ENCODE measurements around the gene PDE6H. TPM values are rescaled to one million over a fixed set of nuclear protein-coding genes. Genes with fewer than 3 reads are reported as not detected.

Gene PDE6H
- total and polyA plus RNA-seq, 7 experiments from 2014 or later = 2.7 TPM; not detected in 6

- Mint-ChIP-seq H3K9me3 (peaks cover 0 to 3% (median 0%) of the 10 kb centered on the region in 11 donors), H3K4me1 (peaks cover 34 to 81% (median 69%) of the 10 kb centered on the region in 7 donors), H3K27ac (peak overlapping the region; percentile 56 to 94 (median 84)), H3K36me3 (peaks cover 33 to 75% (median 67%) of the 10 kb centered on the region in 5 donors), H3K27me3 (no peaks in the 10 kb centered on the region), H3K4me3 (peak overlapping the region in 5 of 10 donors; percentile 3 to 59 (median 25))
- intact Hi-C loops (cut with micrococcal nuclease) = loop anchor here (1.0 to 2.0 kb wide), 5 partner anchors 17 to 92 kb away; partner anchors contain the start of gene ARHGDIB (in 1 of the 2)
- ATAC-seq (peak; percentile 57), DNase-seq (no peak)
- no peaks in the 10 kb centered on the region for H3K9me3 ChIP-seq (ENCODE audit: control insufficient read depth in 2 of 3, low read length in 3 of 3)
- H3K4me3 ChIP-seq (ENCODE audit: low read length) = no peak overlapping the region
- ChIA-PET POLR2A (interaction anchor here (0.8 to 8.0 kb wide), 13 partner anchors 9 to 167 kb away, joined by 3 to 60 read pairs (median 6); partner anchors contain the start of gene ARHGDIB), CTCF (interaction anchor here (0.8 to 5.0 kb wide), 10 partner anchors 10 to 248 kb away, joined by 3 to 30 read pairs (median 4); no protein-coding TSS in a partner anchor)
- H3K4me1 ChIP-seq (ENCODE audit: control insufficient read depth in 2 of 2, insufficient read depth in 2 of 2, low read length in 2 of 2) = peaks cover 0 to 22% of the 10 kb centered on the region in 2 donors
- peaks cover 19 to 49% (median 20%) of the 10 kb centered on the region in 3 experiments for H3K36me3 ChIP-seq (ENCODE audit: control insufficient read depth in 2 of 3, insufficient read depth in 3 of 3, low read length in 3 of 3)
- H3K27ac ChIP-seq (ENCODE audit: low read depth, low read length) = peak overlapping the region; percentile 36
- no peaks in the 10 kb centered on the region for H3K27me3 ChIP-seq (ENCODE audit: control insufficient read depth in 2 of 2, insufficient read depth in 2 of 2, low read length in 2 of 2)
Observed at GRCh38 chr12:14937689-14938088, 35.2 kb upstream of the PDE6H start.

- peak within 1 kb of the TSS; percentile 56 to 94 (median 84) for H3K27ac Mint-ChIP-seq
- H3K27me3 ChIP-seq (ENCODE audit: control insufficient read depth in 2 of 2, insufficient read depth in 2 of 2, low read length in 2 of 2) = no peaks in the 10 kb centered on the region
- no peaks in the 10 kb centered on the region for H3K9me3 ChIP-seq (ENCODE audit: control insufficient read depth in 2 of 3, low read length in 3 of 3)
- peak within 1 kb of the TSS; percentile 48 for H3K27ac ChIP-seq (ENCODE audit: low read depth, low read length)
- ATAC-seq (no peak), DNase-seq (no peak)
- intact Hi-C loops (cut with micrococcal nuclease) = loop anchor here in 1 of 2 donors (2.0 kb wide), 1 partner anchor 18 kb away; no protein-coding TSS in a partner anchor
- H3K4me1 ChIP-seq (ENCODE audit: control insufficient read depth in 2 of 2, insufficient read depth in 2 of 2, low read length in 2 of 2) = peaks cover 0 to 22% of the 10 kb centered on the region in 2 donors
- peak within 1 kb of the TSS in 9 of 10 donors; percentile 6 to 59 (median 48) for H3K4me3 Mint-ChIP-seq
- ChIA-PET CTCF (interaction anchor here (0.8 to 5.0 kb wide), 9 partner anchors 9 to 249 kb away, joined by 3 to 30 read pairs (median 5); no protein-coding TSS in a partner anchor), POLR2A (interaction anchor here (0.8 to 8.0 kb wide), 13 partner anchors 10 to 167 kb away, joined by 3 to 60 read pairs (median 6); partner anchors contain the start of gene ARHGDIB)
- H3K27me3 Mint-ChIP-seq = no peaks in the 10 kb centered on the region
- peaks cover 19 to 47% (median 26%) of the 10 kb centered on the region in 3 experiments for H3K36me3 ChIP-seq (ENCODE audit: control insufficient read depth in 2 of 3, insufficient read depth in 3 of 3, low read length in 3 of 3)
- peaks cover 32 to 78% (median 66%) of the 10 kb centered on the region in 7 donors for H3K4me1 Mint-ChIP-seq
- H3K36me3 Mint-ChIP-seq = peaks cover 28 to 71% (median 64%) of the 10 kb centered on the region in 5 donors
- peaks cover 0 to 3% (median 0%) of the 10 kb centered on the region in 11 donors for H3K9me3 Mint-ChIP-seq
- H3K4me3 ChIP-seq (ENCODE audit: low read length) = no peak within 1 kb of the TSS
Observed at GRCh38 chr12:14938301-14938700, 34.5 kb upstream of the PDE6H start, which contains the start of gene ERP27. Gene ERP27 (minus strand): TSS chr12:14938537. CDS start chr12:14938508, 29 bp downstream.

- H3K4me1 Mint-ChIP-seq = peaks cover 34 to 87% (median 74%) of the 10 kb centered on the region in 7 donors
- CTCF ChIA-PET = interaction anchor here (1.5 kb wide), 1 partner anchor 21 kb away, joined by 3 read pairs; no protein-coding TSS in a partner anchor
- H3K4me1 ChIP-seq (ENCODE audit: control insufficient read depth in 2 of 2, insufficient read depth in 2 of 2, low read length in 2 of 2) = peaks cover 8 to 35% of the 10 kb centered on the region in 2 donors
- DNase-seq (no peak), ATAC-seq (peak; percentile 42)
- intact Hi-C loops (cut with micrococcal nuclease) = loop anchor here in 1 of 2 donors (2.0 kb wide), 1 partner anchor 21 kb away; no protein-coding TSS in a partner anchor
- H3K4me3 ChIP-seq (ENCODE audit: low read length) = no peak overlapping the region
- H3K27ac ChIP-seq (ENCODE audit: low read depth, low read length) = peak overlapping the region; percentile 26
- H3K27me3 Mint-ChIP-seq = no peaks in the 10 kb centered on the region
- H3K9me3 Mint-ChIP-seq = peaks cover 0 to 3% (median 0%) of the 10 kb centered on the region in 11 donors
- H3K36me3 Mint-ChIP-seq = peaks cover 34 to 72% (median 65%) of the 10 kb centered on the region in 5 donors
- H3K27me3 ChIP-seq (ENCODE audit: control insufficient read depth in 2 of 2, insufficient read depth in 2 of 2, low read length in 2 of 2) = no peaks in the 10 kb centered on the region
- no peak overlapping the region for H3K4me3 Mint-ChIP-seq
- peak overlapping the region in 6 of 9 donors; percentile 32 to 93 (median 76) for H3K27ac Mint-ChIP-seq
- H3K36me3 ChIP-seq (ENCODE audit: control insufficient read depth in 2 of 3, insufficient read depth in 3 of 3, low read length in 3 of 3) = peaks cover 31 to 53% (median 44%) of the 10 kb centered on the region in 3 experiments
- H3K9me3 ChIP-seq (ENCODE audit: control insufficient read depth in 2 of 3, low read length in 3 of 3) = no peaks in the 10 kb centered on the region
- POLR2A ChIA-PET = interaction anchor here (0.6 to 8.0 kb wide), 11 partner anchors 10 to 166 kb away, joined by 3 to 60 read pairs (median 4); partner anchors contain the start of genes ARHGDIB and WBP11
Observed at GRCh38 chr12:14941369-14941768, 31.5 kb upstream of the PDE6H start.

- Histone ChIP-seq H3K27me3 (ENCODE audit: control insufficient read depth in 2 of 2, insufficient read depth in 2 of 2, low read length in 2 of 2) (no peaks in the 10 kb centered on the region), H3K4me1 (ENCODE audit: control insufficient read depth in 2 of 2, insufficient read depth in 2 of 2, low read length in 2 of 2) (peaks cover 18 to 39% of the 10 kb centered on the region in 2 donors), H3K4me3 (ENCODE audit: low read length) (no peak overlapping the region), H3K27ac (ENCODE audit: low read depth, low read length) (no peak overlapping the region), H3K9me3 (ENCODE audit: control insufficient read depth in 2 of 3, low read length in 3 of 3) (no peaks in the 10 kb centered on the region), H3K36me3 (ENCODE audit: control insufficient read depth in 2 of 3, insufficient read depth in 3 of 3, low read length in 3 of 3) (peaks cover 41 to 60% (median 54%) of the 10 kb centered on the region in 3 experiments)
- ChIA-PET POLR2A (interaction anchor here (0.6 to 8.0 kb wide), 4 partner anchors 11 to 167 kb away, joined by 3 to 60 read pairs (median 4); no protein-coding TSS in a partner anchor), CTCF (interaction anchor here (1.5 kb wide), 1 partner anchor 20 kb away, joined by 3 read pairs; no protein-coding TSS in a partner anchor)
- Mint-ChIP-seq H3K4me3 (peak overlapping the region in 1 of 10 donors; percentile 4), H3K27ac (peak overlapping the region; percentile 1 to 86 (median 26)), H3K9me3 (no peaks in the 10 kb centered on the region), H3K4me1 (peaks cover 42 to 87% (median 74%) of the 10 kb centered on the region in 7 donors), H3K27me3 (no peaks in the 10 kb centered on the region), H3K36me3 (peaks cover 34 to 75% (median 66%) of the 10 kb centered on the region in 5 donors)
- ATAC-seq (peak; percentile 10), DNase-seq (no peak)
- intact Hi-C loops (cut with micrococcal nuclease) = no loop called here
Observed at GRCh38 chr12:14942196-14942931, 30.5 kb upstream of the PDE6H start.

- POLR2A ChIA-PET = interaction anchor here (0.9 to 5.7 kb wide), 8 partner anchors 8 to 176 kb away, joined by 3 to 115 read pairs (median 5); partner anchors contain the start of gene ARHGDIB
- H3K27ac ChIP-seq (ENCODE audit: low read depth, low read length) = peak overlapping the region; percentile 96
- H3K36me3 Mint-ChIP-seq = peaks cover 40 to 82% (median 77%) of the 10 kb centered on the region in 5 donors
Observed at GRCh38 chr12:14946162-14946561, 26.7 kb upstream of the PDE6H start.

More at GRCh38 chr12:14946162-14946561, 26.7 kb upstream of the PDE6H start:
- Mint-ChIP-seq H3K9me3 (no peaks in the 10 kb centered on the region), H3K4me3 (peak overlapping the region in 7 of 10 donors; percentile 30 to 88 (median 65)), H3K27me3 (no peaks in the 10 kb centered on the region), H3K4me1 (peaks cover 51 to 87% (median 74%) of the 10 kb centered on the region in 7 donors), H3K27ac (peak overlapping the region; percentile 48 to 99 (median 92))
- ATAC-seq (no peak), DNase-seq (no peak)
- peaks cover 55 to 58% of the 10 kb centered on the region in 2 donors for H3K4me1 ChIP-seq (ENCODE audit: control insufficient read depth in 2 of 2, insufficient read depth in 2 of 2, low read length in 2 of 2)
- intact Hi-C loops (cut with micrococcal nuclease) = loop anchor here (5.0 kb wide), 3 partner anchors 224 to 616 kb away; partner anchors contain the start of gene RERG (in 1 of the 2)
- no peaks in the 10 kb centered on the region for H3K9me3 ChIP-seq (ENCODE audit: control insufficient read depth in 2 of 3, low read length in 3 of 3)
- CTCF ChIA-PET = interaction anchor here (1.0 to 4.3 kb wide), 3 partner anchors 10 to 100 kb away, joined by 3 to 28 read pairs (median 4); partner anchors contain the start of gene ERP27
- H3K36me3 ChIP-seq (ENCODE audit: control insufficient read depth in 2 of 3, insufficient read depth in 3 of 3, low read length in 3 of 3) = peaks cover 68 to 81% (median 77%) of the 10 kb centered on the region in 3 experiments
- no peak overlapping the region for H3K4me3 ChIP-seq (ENCODE audit: low read length)
- H3K27me3 ChIP-seq (ENCODE audit: control insufficient read depth in 2 of 2, insufficient read depth in 2 of 2, low read length in 2 of 2) = no peaks in the 10 kb centered on the region

Data from naive thymus-derived CD4-positive, alpha-beta T cell (primary cell).